ENCODE data around the gene SCP2.

The SCP2 gene

GRCh38 chr1:52900402-52900801, 26.7 kb upstream of the SCP2 start:
- H3K27me3 ChIP-seq (ENCODE audit: insufficient read depth, low read length, poor library complexity) = no peaks in the 10 kb centered on the region
- ATAC-seq (ENCODE audit: insufficient read depth, low read depth) = no peak
- no peaks in the 10 kb centered on the region for H3K36me3 ChIP-seq (ENCODE audit: insufficient read depth, low read length)
- H3K4me3 ChIP-seq (ENCODE audit: low read depth in 1 of 2, low read length in 2 of 2) = no peak overlapping the region
- DNase-seq = no peak
- no peak for TF ChIP-seq EZH2 (IDR thresholded peaks at IDR 0.05; ENCODE audit: borderline replicate concordance, low read depth, low read length, severe bottlenecking)
- no peak for TF ChIP-seq CTCF (IDR thresholded peaks at IDR 0.05; ENCODE audit: borderline replicate concordance, extremely low read depth, low read length, poor library complexity, severe bottlenecking)
- no peak overlapping the region for H3K4me2 ChIP-seq (ENCODE audit: insufficient read depth, low read length)
- H3K4me1 ChIP-seq (ENCODE audit: insufficient read depth, low read length) = peaks cover 2% of the 10 kb centered on the region; the same call in 1 of the 2 replicates
- no peak overlapping the region for H3K9ac ChIP-seq (ENCODE audit: low read depth, low read length)
- H3K9me3 ChIP-seq (ENCODE audit: insufficient read depth, low read length, severe bottlenecking) = no peaks in the 10 kb centered on the region
- no peaks in the 10 kb centered on the region; the same call in 1 of the 2 replicates for H4K20me1 ChIP-seq (ENCODE audit: insufficient read depth, low read length)
- no peak overlapping the region for H2AFZ ChIP-seq (ENCODE audit: low read depth, low read length)
- H3K27ac ChIP-seq (ENCODE audit: low read length) = no peak overlapping the region
- no peaks in the 10 kb centered on the region for H3K79me2 ChIP-seq (ENCODE audit: insufficient read depth, low read length)

- H4K20me1 ChIP-seq (ENCODE audit: insufficient read depth, low read length) = no peaks in the 10 kb centered on the region; the same call in 1 of the 2 replicates
- DNase-seq = no peak
- ATAC-seq (ENCODE audit: insufficient read depth, low read depth) = no peak
- no peak overlapping the region for H3K27ac ChIP-seq (ENCODE audit: low read length)
- no peak overlapping the region for H3K4me3 ChIP-seq (ENCODE audit: low read depth in 1 of 2, low read length in 2 of 2)
- no peak overlapping the region for H3K4me2 ChIP-seq (ENCODE audit: insufficient read depth, low read length)
- peaks cover 2% of the 10 kb centered on the region; the same call in 1 of the 2 replicates for H3K4me1 ChIP-seq (ENCODE audit: insufficient read depth, low read length)
- TF ChIP-seq CTCF (IDR thresholded peaks at IDR 0.05; ENCODE audit: borderline replicate concordance, extremely low read depth, low read length, poor library complexity, severe bottlenecking) (no peak), EZH2 (IDR thresholded peaks at IDR 0.05; ENCODE audit: borderline replicate concordance, low read depth, low read length, severe bottlenecking) (no peak)
- H3K9ac ChIP-seq (ENCODE audit: low read depth, low read length) = no peak overlapping the region
- no peaks in the 10 kb centered on the region for H3K36me3 ChIP-seq (ENCODE audit: insufficient read depth, low read length)
- H3K9me3 ChIP-seq (ENCODE audit: insufficient read depth, low read length, severe bottlenecking) = no peaks in the 10 kb centered on the region
- H3K27me3 ChIP-seq (ENCODE audit: insufficient read depth, low read length, poor library complexity) = no peaks in the 10 kb centered on the region
- H2AFZ ChIP-seq (ENCODE audit: low read depth, low read length) = no peak overlapping the region
- no peaks in the 10 kb centered on the region for H3K79me2 ChIP-seq (ENCODE audit: insufficient read depth, low read length)
Measured at GRCh38 chr1:52901384-52901783, 25.7 kb upstream of the SCP2 start.

- Histone ChIP-seq H3K9ac (ENCODE audit: low read depth, low read length) (no peak overlapping the region), H3K4me2 (ENCODE audit: insufficient read depth, low read length) (no peak overlapping the region), H4K20me1 (ENCODE audit: insufficient read depth, low read length) (no peaks in the 10 kb centered on the region), H3K79me2 (ENCODE audit: insufficient read depth, low read length) (no peaks in the 10 kb centered on the region), H3K9me3 (ENCODE audit: insufficient read depth, low read length, severe bottlenecking) (no peaks in the 10 kb centered on the region), H3K27ac (ENCODE audit: low read length) (no peak overlapping the region), H3K36me3 (ENCODE audit: insufficient read depth, low read length) (no peaks in the 10 kb centered on the region), H3K4me3 (ENCODE audit: low read depth in 1 of 2, low read length in 2 of 2) (no peak overlapping the region), H3K4me1 (ENCODE audit: insufficient read depth, low read length) (peaks cover 2% of the 10 kb centered on the region; the same call in 1 of the 2 replicates), H3K27me3 (ENCODE audit: insufficient read depth, low read length, poor library complexity) (no peaks in the 10 kb centered on the region), H2AFZ (ENCODE audit: low read depth, low read length) (no peak overlapping the region)
- TF ChIP-seq CTCF (IDR thresholded peaks at IDR 0.05; ENCODE audit: borderline replicate concordance, extremely low read depth, low read length, poor library complexity, severe bottlenecking) (no peak), EZH2 (IDR thresholded peaks at IDR 0.05; ENCODE audit: borderline replicate concordance, low read depth, low read length, severe bottlenecking) (no peak)
- DNase-seq (no peak), ATAC-seq (ENCODE audit: insufficient read depth, low read depth) (no peak)
Measured at GRCh38 chr1:52904208-52904926, 22.7 kb upstream of the SCP2 start.

Measured in DND-41 (cell line).